HG03571 (cell line): ENCODE results near the gene TST.
A peak's percentile ranks its signal among the peaks of the same experiment; 100 is the strongest.

ENCODE experiments used
- ATAC-seq: cut with Tn5 transposase; IDR thresholded peaks from one replicate; pipeline ENCODE4 v1.9.1; 2021; ENCODE audit not compliant: unreplicated experiment

The TST gene

DNA sequence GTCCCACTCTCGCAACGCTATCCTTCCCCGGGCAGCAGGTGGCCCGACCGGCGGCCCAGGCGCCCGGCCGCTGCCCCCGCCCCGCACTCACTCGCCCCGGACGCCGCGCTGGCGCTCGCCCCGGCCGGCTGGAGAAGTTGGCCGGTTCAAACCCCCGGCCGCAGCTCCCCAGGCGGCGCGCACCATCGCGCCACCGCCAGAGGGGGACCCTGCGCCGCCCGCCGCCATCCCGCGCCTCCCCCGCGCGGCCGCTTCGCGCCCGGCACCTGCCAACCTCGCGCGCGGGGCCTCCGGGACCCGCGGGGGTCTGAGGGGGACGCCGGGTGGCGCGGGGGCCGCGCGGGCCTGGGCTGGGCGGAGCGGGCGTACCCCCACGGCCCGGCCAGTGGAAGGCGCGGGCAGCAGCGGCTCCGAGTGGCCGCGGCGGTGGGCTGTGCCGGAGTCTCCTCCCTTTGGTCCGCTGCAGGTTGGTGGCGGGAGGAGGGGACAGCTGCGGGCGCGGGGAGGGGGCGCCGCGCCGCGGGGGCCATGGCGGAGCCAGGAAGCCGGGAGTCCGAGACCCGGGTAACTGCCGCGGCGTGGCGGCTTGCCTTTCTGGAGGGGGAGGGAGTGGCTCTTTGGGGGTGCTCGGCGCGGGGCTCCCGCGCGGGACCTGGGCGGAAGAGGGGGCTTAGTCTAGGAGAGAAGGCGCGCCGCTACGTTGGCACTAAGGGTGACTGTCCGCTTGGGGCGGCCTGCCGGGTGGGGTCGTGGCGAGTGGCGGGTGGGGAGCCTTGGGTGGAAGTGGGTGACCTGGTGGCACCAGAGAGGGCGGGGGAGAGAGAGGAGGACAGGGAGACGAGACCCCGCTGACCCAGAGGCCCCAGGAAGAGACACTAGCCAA, at the start of gene TST, which contains the start of gene MPST:
TST (minus strand) TSS at position 139 of the 883 bp plus-strand sequence. CDS start 715 bp downstream, outside the sequence.
MPST (plus strand) TSS at position 434 of the 883 bp plus-strand sequence; CDS start at position 529, 95 bp downstream.
- peak; percentile 73 for ATAC-seq

DNA sequence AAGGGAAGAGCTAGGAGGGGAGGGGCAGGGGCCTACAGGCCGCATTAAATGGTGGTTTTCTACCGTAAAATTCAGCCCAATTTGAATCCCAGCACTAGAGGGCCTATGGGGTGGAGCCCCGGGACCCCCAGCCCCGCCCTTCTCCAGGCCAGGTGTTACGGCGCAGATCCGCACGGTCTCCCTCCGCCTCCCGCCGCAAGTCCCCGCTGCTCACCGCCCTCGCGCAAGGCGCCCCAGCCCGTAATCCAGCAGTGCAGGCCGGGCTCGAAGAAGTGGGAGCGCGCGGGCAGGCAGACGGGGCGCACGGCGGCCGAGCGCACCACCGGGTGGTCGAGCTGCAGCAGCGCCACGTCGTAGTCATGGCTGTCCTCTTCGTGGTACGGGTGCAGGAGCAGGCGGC, 49.6 kb upstream of the TST start:
- ATAC-seq = no peak

DNA sequence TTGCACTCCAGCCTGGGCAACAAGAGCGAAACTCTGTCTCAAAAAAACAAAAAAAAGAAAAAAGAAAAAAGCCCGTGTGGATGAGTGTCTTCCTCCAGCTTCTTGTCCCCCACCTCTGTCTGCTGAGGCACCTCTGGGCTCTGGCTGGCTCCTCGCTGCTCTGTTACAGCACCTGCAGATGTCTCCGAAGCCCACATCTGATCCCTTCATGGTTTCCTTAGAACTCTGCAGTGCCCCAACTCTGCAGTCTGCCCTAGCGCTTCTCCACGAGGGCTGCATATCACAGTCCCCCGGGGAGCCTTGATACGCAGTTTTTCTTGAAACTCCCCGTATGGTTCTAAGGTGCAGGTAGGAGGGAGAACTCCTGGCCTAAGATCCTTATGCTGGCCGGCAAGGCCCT, 48.2 kb upstream of the TST start:
- no peak for ATAC-seq

DNA sequence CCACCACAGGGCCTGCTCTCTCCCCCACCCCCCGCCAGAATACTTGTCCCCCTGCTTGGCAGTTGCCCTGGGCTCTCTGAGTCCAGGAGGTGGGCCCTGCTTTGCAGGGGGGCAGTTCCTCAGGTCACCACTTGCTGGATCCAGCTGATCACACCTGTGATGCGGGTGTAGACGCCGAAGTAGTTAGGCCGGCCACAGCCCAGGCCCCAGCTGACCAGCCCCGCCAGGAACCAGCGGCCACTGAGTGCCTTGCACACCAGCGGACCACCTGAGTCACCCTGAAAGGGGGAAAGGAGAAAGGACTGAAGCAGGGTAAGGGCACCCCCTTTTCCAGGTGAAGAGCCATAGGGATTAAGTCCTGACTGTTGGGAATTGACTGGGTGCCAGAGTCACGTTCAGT, 46.7 kb upstream of the TST start:
- no peak for ATAC-seq

DNA sequence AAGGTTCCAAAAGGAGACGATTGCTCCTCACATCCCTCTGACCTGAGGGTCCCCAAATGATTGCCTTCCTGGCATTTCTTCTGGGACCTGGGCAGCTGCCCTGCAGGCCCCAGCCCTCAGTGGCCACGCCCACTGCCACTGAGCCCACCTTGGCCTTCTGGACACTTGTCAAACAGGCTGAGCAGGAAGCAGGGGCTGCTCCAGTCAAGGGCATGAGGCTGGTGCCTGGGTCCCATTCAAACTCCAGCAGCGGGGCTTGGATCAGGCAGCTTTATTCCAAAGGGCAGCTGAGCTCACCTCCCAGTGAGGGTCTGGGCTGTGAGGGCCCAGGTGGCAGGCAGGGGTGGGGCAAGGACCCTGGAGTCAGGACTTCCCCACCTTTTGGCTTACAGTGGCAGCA, 45.9 kb upstream of the TST start:
- no peak for ATAC-seq

DNA sequence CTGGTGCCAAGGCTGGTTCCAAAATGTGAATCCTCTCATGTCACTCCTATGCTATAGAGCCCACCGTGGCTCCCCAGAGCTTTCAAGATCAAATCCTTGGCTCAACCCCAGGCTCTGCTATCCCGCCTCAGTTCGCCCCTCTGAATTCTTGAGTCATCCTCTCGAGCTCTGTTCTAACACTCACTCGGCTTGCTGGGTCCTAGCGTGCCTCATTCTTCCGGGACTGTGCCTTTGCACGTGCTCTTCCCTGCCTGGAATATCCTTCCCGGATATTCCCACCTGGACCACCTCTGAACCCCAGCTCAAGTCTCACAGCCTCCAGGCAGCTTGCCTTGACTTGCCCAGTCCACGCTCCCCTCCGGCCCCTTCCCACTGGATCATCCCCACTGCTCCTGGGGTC, 45.3 kb upstream of the TST start:
- ATAC-seq = no peak

DNA sequence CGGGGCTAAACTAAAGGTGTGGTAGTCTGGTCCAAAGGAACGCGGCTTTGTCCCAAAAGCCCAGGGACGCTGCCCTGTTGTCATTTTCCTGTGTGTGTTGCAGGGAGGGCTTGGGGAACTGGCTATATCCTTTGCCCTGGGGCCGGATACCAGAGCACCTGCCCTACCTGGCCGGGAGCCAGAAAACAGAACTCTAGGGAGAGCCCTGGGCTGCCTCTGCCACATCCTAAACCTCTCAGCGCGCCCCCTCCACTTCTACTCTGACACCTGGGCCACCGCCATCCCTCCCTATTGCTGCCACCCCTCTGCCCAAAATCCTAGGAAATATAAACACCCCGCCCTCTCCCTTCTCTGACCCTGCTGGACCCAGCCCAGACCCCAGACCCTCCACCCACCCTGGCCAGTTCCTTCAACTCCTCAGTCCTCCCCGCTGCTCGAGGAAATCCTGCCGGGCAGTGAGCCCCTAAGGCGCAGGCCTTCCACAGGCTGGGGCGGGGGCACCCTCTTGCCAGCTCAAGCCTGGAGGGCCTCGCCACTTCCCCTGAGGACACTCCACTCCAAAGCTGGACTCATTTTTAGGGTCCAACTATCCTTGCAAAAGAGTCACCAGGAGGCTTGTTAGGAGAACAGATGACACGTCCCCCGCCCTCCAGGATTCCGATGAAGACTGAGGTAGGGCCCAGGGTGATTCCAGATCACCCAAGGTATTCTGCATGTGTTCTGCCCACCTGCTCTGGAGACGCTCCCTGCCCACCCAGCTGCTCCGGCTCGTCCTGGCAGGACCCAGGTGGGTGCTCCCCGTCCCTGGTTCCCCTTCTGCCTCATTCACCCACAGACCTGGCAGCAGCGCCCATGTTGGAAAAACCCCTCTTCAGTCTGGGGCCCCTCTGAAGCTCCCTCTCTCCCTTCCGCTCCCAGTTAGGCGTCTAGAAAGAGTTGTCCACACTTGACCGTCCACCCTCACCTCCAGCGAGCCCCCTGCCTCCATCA, 44.5 kb upstream of the TST start:
- ATAC-seq = no peak

DNA sequence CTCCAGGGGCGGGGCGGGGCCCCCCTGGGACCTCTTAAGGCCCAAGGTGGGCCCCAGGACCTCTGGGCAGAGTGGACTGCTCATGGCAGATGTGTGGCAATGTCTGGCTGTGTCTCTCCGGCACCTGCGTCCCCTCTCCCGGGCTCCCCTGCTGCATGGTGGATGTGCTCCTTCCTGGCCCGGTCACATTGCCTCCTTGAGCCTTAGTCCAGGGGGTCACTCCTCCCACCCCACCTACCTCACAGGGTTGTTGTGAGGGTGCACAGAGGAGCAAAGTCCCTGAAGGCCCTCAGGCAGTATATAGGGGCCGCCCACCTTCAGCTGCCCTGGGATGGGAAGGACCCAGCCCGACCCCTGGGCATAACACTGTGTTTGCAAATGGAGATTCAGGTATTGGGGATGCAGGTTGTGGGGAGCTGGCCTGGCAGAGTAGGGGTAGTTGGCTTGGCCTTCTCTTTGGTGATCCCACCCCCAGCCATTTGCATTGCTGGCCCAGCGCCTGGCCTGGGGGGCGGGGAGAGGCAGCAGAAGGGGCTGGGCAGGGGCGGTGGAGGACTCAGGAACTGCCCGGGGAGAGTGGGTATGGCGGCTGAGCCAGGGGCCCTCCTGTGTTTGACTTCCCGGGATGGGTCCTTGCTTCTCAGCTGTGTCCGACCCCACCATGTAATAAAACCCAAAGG, 43.6 kb upstream of the TST start:
- ATAC-seq = no peak

DNA sequence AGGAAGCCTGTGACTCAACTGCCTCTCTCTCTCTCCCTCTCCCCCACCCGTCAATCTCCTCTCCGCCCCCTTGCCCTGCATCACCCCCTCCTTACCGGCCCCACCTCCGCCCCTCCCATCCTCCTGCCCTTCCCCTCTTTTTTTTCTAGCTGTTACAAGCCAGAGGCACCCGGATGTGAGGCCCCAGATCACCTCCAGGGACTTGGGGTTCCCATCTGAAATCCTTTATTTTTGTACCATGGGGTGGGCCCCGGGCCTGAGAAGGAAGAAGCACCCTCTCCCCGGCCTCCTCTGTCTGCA, 43.1 kb upstream of the TST start:
- no peak for ATAC-seq

DNA sequence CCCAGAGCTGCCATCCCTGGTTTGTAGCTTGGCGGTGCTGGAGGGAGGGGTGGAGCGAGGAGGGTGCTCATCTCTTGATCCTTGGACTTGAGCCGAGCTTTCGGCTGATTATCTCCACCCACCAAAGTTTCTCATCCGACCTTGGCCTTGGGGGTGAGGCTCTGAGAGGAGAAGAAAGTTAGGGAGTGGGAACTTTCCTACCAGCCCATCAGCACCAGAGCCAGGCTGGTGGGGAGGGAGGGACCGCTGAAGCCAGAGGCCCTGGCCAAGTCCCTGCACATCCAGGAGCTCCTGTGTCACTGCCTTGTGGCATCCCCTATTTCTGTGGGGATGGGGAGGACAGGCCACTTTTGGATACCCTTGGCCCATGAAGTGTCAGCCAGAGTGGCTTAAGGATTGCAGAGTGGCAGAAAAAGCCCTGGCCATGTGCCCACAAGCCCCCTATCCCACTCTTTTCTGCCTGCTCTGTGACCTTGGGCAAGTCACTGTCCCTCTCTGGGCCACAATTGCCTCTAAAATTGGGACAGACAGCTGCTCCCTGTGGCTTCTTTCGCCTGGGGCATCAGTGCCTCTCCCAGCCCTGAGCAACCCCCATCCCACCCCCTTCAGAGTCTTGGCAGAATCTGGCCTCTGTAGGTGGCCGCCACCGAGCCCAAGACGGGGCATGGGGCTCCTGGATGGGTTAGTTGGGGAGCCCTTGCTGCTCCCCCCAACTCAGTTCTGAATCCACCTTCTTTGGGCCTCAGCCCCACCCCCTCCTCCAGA, 42.5 kb upstream of the TST start:
- ATAC-seq = no peak

DNA sequence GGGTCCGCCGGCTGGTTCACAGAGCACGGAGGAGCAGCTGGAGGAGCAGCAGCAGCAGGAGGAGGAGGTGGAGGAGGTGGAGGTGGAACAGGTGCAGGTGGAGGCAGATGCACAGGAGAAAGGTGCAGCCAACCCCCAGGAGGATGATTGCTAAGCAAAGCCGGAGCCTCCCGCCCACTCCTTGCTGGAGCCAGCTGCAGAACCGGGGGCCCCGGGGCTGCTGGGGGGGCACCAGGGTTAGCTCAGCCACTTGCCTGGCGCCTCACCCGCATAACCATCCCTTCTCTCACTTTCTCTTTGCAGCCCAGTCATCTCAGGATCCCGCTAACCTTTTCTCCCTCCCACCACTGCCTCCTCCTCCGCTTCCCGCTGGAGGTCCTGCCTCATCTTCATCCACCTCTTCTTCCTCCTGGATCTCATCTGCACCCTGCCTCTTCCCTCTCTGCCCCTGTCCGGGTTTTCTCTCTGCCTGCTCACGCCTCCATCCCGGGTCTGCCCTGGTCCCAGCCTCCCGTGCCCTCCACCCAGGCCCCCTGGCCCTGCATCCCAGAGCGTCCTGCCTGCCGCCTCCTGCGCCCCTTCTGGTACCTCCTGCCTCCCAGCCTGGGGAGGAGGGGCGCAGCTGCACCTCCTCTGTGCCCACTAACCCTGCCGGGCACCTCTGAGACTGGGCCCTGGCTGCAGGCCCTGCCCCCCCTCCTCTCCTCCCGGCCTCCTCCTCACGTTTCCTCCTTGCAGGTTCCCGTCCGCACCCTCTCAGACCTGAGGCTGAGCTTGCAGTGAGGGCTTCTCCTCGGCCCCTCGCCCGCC, 41.8 kb upstream of the TST start:
- ATAC-seq = no peak

DNA sequence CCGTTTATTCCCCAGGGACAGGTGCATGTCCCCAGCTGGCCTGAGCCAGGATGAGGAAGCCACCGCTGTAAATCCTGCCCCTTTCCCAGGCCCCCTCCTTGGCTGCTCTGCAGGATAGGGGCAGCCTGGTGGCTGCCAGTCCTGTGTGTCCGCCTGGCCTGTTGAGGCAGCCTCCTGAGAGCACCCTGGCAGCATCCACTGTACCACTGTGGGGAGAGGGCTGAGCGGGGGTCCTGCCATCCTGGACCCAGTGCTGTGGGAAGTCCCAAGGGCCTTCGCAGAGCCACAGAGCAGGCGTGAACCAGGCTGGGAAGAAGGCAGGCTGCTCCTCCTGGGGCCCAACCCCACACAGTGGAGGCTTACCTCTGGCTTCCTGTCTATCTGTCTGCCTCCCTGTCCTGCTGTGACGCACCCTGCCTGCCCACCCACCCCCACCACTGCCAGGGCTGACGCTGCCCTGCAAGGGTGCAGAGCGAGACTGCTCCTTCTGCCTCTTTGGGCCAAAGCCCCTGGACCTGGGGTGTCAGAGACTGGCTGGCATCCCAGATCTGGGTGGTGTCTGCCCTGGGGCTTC, 40.7 kb upstream of the TST start:
- ATAC-seq = no peak

DNA sequence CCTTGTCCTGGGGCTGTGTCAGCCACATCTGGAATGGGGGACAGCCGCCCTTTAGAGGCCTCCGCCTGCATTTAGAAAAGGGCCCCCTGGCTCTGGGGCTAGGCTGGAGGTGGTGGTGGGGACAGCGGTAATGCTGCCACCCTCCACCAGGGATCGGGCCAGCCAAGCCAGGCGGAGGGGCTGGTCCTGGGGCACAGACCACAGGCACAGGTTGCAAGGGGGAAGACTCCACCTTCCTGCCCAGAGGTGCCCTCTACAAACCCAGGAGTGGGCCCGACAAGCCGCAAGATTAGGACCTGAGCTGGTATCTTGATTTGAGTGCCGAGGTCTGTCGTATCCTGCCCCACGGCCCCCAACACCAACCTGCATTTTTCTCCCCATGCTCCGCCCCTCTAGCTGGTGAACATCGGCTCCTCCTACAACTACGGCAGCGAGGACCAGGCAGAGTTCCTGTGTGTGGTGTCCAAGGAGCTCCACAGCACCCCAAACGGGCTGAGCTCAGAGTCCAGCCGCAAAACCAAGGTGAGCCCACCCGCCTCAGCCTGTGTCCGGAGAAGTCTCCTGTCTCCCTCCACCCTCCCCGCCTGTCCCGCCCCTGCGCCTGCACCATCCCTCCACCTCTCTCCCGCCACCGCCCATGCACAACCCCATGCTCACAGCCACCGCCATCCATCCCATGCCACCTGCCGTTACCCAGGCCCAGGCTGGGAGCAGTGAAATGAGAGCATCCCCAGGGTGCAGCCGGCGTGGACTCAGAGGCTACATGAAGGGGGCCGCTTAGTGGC, 39.9 kb upstream of the TST start:
- no peak for ATAC-seq

DNA sequence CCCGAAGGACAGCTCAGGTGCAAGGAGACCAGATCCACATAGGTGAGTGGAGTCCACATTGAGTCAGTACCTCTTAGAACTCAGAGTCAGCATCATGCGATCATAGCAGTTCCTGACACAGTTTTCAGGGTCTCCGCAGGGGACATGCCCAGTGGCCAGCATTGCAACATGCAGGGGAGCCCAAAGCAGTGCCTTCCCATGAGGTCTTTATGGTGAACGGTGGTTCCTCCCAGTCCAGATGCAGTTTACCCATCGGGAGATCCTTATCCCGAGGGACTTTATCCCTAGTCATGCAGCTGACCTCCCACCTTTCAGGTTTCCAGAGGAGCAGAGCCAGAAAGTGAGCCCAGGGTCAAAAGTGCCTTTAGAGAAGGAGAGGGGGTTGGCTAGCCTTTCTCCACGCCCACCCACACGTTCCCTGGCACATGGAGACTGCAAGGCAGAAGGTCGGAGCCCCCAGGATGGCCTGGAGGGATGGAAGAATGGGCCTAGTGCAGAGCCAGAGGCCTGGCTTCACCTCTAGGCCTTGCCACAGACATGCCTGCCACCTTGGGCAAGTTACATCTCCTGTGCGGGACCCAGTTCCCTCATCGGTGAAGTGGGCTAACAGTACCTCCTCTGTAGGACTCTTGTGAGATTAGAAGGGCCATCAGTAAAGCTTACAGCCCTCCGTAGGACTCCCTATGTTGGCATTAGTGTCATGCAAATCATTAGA, 38.7 kb upstream of the TST start:
- ATAC-seq = no peak

DNA sequence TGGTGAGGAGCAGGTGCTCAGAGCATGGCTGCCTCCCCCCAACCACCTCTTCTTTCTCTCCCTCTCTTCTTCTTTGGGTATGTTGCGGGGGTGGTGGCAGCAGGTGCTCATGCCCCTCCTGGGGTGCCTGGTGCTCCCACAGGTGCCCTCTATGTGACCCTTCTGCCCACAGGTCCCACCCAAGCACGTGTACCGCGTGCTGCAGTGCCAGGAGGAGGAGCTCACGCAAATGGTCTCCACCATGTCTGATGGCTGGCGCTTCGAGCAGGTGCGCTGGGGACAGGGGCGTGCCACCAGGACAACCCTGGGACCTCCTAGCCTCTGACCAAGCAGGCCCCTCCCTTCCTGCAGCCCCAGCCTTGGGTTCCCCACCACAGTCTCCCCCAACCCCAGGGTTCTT, 38.0 kb upstream of the TST start:
- no peak for ATAC-seq

DNA sequence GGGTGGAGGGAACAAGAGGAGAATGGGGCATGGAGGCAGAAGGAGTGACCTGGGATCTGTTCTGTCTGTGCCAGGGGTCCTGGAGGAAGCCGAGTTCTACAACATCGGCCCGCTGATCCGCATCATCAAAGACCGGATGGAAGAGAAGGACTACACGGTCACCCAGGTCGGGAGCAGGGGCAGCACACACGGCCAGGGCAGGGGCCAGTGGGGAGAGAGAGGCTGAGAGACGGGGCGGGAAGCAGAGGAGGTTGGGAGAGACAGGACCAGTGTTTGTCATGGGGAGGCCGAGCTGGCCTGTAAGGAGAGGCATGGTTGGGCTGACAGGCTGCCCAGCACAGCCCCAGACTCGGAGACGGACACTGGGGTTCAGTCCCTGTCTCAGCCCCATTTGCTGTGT, 37.0 kb upstream of the TST start:
- no peak for ATAC-seq

DNA sequence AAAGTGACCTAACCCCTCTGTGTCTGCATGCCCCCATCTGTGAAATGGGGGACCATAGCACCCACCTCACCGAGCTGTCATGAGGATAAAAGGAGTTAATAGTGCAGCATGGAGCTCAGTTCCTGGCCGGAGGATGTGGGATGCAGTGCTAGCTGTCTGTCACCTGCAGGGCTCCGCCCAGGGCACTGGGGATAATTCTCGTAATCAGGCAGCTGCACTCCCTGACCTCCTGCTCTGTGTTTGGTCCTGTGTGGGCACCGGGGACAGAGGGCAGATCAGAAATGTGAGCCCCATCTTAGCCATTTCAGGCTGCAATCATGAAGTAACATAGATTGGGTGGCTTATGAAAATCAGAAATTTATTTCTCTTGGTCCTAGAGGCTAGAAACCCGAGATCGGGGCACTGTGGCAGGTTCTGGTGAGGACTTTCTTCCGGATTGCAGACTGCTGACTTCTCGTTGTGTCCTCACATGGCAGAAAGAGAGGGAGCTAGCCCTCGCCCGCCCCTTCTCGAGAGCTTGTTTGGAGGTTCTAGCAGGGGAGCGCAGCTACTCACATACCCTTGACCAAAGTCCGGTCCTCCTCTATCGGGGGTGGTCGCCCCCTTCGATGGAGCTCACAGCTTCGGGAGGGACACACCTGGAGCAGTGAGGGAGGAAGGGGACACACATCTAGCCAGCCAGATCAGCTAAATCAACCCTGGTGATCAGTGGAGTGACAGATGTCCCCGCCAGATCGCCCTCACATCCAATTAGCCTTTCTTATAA, 35.5 kb upstream of the TST start:
- ATAC-seq = no peak
